HEK293 (cell line): ENCODE results near the gene CLCF1.

Source experiments
- CTCF ChIP-seq: fragments of 450-650 bp; formaldehyde crosslinking; IDR thresholded peaks from 2 replicates; pipeline ENCODE4 v1.5.1; 2016; ENCODE audit warnings: missing biosample characterization, missing genetic modification characterization
- IKZF3 ChIP-seq: fragments of 450-650 bp; IDR thresholded peaks from 2 replicates; pipeline ENCODE4 v1.5.0; 2018; ENCODE audit warnings: missing biosample characterization, mild to moderate bottlenecking, missing genetic modification characterization, moderate library complexity
- PRDM1 ChIP-seq: fragments of 450-650 bp; formaldehyde crosslinking; IDR thresholded peaks from 2 replicates; pipeline ENCODE4; 2016; ENCODE audit warnings: missing biosample characterization, missing genetic modification characterization
- PRDM10 ChIP-seq: fragments of 450-650 bp; formaldehyde crosslinking; IDR thresholded peaks from 2 replicates; pipeline ENCODE4 v1.5.1; 2016; ENCODE audit warnings: missing biosample characterization, missing genetic modification characterization
- PRDM4 ChIP-seq: fragments of 450-650 bp; formaldehyde crosslinking; IDR thresholded peaks from 2 replicates; pipeline ENCODE4 v1.5.1; 2017; ENCODE audit warnings: missing biosample characterization, missing genetic modification characterization
- ZNF114 ChIP-seq: fragments of 450-650 bp; formaldehyde crosslinking; IDR thresholded peaks from 2 replicates; pipeline ENCODE4 v1.5.0; 2017; ENCODE audit warnings: missing biosample characterization, missing genetic modification characterization
- ZNF510 ChIP-seq: fragments of 450-650 bp; formaldehyde crosslinking; IDR thresholded peaks from 2 replicates; pipeline ENCODE4 v1.5.1; 2018; ENCODE audit warnings: mild to moderate bottlenecking, missing genetic modification characterization, missing biosample characterization; ENCODE audit not compliant: insufficient replicate concordance
- ZNF600 ChIP-seq: fragments of 450-650 bp; formaldehyde crosslinking; IDR thresholded peaks from 2 replicates; pipeline ENCODE4 v1.5.1; 2016; ENCODE audit warnings: missing biosample characterization, missing genetic modification characterization
- ZNF629 ChIP-seq: fragments of 450-650 bp; formaldehyde crosslinking; IDR thresholded peaks from 2 replicates; pipeline ENCODE4 v1.5.1; 2017; ENCODE audit warnings: missing biosample characterization, missing genetic modification characterization
- ZNF654 ChIP-seq: fragments of 450-650 bp; formaldehyde crosslinking; IDR thresholded peaks from 2 replicates; pipeline ENCODE4 v1.5.1; 2016; ENCODE audit warnings: low read depth, missing biosample characterization, missing genetic modification characterization
- ZNF76 ChIP-seq: fragments of 450-650 bp; formaldehyde crosslinking; IDR thresholded peaks from 2 replicates; pipeline ENCODE4; 2016; ENCODE audit warnings: low read depth, missing biosample characterization, missing genetic modification characterization, borderline replicate concordance
- TF ChIP-seq, protein P1 (sequence below): sonication (generic); formaldehyde crosslinking; IDR thresholded peaks from 2 replicates; pipeline ENCODE4 v1.8.1; 2022; ENCODE audit warnings: mild to moderate bottlenecking, moderate library complexity, missing genetic modification reagents
- TF ChIP-seq, protein P2 (sequence below): fragments of 450-650 bp; formaldehyde crosslinking; IDR thresholded peaks from 2 replicates; pipeline ENCODE4 v1.5.1; 2016; ENCODE audit warnings: missing biosample characterization, missing genetic modification characterization

CLCF1 gene

DNA sequence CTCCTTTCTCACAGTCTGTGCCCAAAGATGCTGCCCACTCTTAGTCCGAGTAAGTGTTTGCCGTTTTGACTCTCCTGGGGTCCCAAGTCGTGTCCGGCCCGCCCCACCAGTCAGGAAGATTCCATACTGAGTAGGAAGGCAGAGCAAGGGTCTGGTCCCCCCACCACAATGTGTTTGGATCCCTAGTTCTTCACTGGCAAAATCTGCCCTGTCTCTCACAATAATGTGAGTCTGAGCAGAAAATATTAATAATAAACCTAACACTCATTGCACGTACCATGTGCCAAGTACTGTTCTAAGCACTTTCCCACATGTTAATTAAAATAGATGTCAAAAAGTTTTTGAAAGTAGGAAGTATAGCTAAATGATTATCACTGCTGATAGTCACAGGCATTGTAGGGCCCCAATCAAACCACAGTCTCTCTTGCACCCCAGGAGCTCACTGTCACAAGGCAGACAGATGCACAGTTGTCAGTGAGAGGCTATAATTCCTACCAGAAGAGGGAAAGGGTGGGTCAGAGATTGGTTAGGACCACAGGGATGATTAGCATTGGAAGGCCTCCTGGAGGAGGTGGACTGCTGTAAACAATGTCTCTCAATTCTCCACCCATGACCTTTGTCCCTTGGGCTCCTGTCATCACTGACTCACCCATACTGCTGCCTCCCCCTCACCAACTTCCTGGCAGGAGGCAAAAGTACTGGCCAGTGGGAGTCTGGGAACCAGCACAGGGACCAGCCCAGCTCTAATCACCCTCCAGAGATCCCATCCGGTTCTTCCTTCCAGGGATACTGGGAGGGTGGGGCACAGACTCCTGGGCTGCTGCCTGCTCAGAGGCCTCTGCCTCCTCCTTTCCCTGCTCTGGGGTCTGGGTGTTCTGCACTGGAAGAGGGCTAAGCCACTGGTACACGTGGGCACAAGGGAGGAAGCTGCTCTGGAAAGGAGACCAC is 19.0 kb downstream of the CLCF1 start (continued):
- no peak for TF ChIP-seq CTCF (tag by site-specific recombination)
- TF ChIP-seq ZNF629 (tag by site-specific recombination) = peak; percentile 80
- TF ChIP-seq, protein P1, sequence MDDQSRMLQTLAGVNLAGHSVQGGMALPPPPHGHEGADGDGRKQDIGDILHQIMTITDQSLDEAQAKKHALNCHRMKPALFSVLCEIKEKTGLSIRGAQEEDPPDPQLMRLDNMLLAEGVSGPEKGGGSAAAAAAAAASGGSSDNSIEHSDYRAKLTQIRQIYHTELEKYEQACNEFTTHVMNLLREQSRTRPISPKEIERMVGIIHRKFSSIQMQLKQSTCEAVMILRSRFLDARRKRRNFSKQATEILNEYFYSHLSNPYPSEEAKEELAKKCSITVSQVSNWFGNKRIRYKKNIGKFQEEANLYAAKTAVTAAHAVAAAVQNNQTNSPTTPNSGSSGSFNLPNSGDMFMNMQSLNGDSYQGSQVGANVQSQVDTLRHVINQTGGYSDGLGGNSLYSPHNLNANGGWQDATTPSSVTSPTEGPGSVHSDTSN (CRISPR knock-in tag) = no peak
- no peak for TF ChIP-seq IKZF3
- TF ChIP-seq ZNF654 = no peak
- no peak for TF ChIP-seq ZNF114 (tag by site-specific recombination)
- TF ChIP-seq ZNF510 (tag by site-specific recombination) = no peak
- no peak for TF ChIP-seq PRDM10 (tag by site-specific recombination)
- TF ChIP-seq PRDM4 = no peak
- TF ChIP-seq ZNF76 (tag by site-specific recombination) = no peak
- 0 out of 2 replicates have a peak, but pooled peaks have one; percentile 27 for TF ChIP-seq ZNF600 (tag by site-specific recombination)
- no peak for TF ChIP-seq PRDM1 (tag by site-specific recombination)
- TF ChIP-seq, protein P2, sequence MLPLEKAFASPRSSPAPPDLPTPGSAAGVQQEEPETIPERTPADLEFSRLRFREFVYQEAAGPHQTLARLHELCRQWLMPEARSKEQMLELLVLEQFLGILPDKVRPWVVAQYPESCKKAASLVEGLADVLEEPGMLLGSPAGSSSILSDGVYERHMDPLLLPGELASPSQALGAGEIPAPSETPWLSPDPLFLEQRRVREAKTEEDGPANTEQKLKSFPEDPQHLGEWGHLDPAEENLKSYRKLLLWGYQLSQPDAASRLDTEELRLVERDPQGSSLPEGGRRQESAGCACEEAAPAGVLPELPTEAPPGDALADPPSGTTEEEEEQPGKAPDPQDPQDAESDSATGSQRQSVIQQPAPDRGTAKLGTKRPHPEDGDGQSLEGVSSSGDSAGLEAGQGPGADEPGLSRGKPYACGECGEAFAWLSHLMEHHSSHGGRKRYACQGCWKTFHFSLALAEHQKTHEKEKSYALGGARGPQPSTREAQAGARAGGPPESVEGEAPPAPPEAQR = no peak
